Tibial artery (tissue), 4 donors: ENCODE measurements around the gene S100A2.
"Not testable (repeated sequence)": the region's sequence is repeated elsewhere in the genome, so short reads cannot be mapped to it uniquely, and the experiment has no call there.

Source experiments
- DNase-seq, 2 donors: peaks; one replicate each; pipeline ENCODE4 v3.0.0-alpha.2; 2019
- H3K27ac ChIP-seq, 2 donors: fragments of 200-600 bp; sonication (generic) in 1 of 2; 1 replicate in 1 of 2; 2 replicates in 1 of 2; pipeline ENCODE4 v1.5.1; 2018 to 2019; ENCODE audit warnings: mild to moderate bottlenecking in 1 of 2
- H3K27me3 ChIP-seq, 2 donors: fragments of 200-600 bp; sonication (generic) in 1 of 2; one replicate each; pipeline versions ENCODE4 v1.5.1 to v1.6.0; 2016 to 2019
- H3K36me3 ChIP-seq, 3 donors: fragments of 200-600 bp; sonication (generic) in 2 of 3; one replicate each; pipeline ENCODE4 v1.5.1; 2016 to 2019; ENCODE audit warnings: mild to moderate bottlenecking in 2 of 3
- H3K4me1 ChIP-seq, 4 donors: fragments of 200-600 bp; sonication (generic) in 2 of 4; 1 replicate in 3 of 4; 2 replicates in 1 of 4; pipeline ENCODE4 v1.5.1; 2016 to 2019
- H3K4me3 ChIP-seq, 2 donors: fragments of 200-600 bp; sonication (generic) in 1 of 2; 1 replicate in 1 of 2; 2 replicates in 1 of 2; pipeline ENCODE4 v1.5.1; 2018 to 2019; ENCODE audit warnings: mild to moderate bottlenecking in 2 of 2
- H3K9me3 ChIP-seq, 3 donors: fragments of 200-600 bp; sonication (generic) in 1 of 3; one replicate each; pipeline ENCODE4 v1.5.1; 2016 to 2019
- intact Hi-C: fragments of 100-400 bp; cut with DNase I; formaldehyde crosslinking; loops from one replicate; pipeline ENCODE4 v1.15.0; 2023; ENCODE audit warnings: low total_unique reads
- TF ChIP-seq, protein P1 (sequence below), 2 experiments: fragments of 200-600 bp in 1 of 2; fragments of 450-650 bp in 1 of 2; IDR thresholded peaks; one replicate each; pipeline ENCODE4 v1.5.1; 2017 to 2019; ENCODE audit warnings: antibody characterized with exemption in 2 of 2, mild to moderate bottlenecking in 1 of 2, moderate library complexity in 1 of 2

S100A2 gene

DNA sequence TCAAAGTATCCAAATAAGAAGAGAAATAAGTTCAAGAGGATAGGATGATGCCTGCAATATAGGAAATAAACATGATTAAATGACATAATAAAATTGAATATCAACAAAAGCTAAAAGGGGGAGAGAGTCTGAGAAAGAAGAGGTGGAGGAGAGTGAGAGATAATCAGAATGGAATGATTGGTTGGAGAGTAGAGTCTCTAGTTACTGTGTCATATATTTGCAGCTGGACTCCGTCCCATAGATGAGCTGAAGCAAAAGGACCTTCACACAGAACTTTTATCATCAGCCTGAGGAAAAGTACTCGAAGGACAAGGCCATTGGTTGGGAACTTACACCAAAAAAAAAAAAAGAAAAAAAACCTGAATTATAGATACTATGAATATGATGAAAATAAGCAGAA lies 22.8 kb upstream of the S100A2 start:
- H3K27ac ChIP-seq = no peak overlapping the region
- TF ChIP-seq, protein P1, sequence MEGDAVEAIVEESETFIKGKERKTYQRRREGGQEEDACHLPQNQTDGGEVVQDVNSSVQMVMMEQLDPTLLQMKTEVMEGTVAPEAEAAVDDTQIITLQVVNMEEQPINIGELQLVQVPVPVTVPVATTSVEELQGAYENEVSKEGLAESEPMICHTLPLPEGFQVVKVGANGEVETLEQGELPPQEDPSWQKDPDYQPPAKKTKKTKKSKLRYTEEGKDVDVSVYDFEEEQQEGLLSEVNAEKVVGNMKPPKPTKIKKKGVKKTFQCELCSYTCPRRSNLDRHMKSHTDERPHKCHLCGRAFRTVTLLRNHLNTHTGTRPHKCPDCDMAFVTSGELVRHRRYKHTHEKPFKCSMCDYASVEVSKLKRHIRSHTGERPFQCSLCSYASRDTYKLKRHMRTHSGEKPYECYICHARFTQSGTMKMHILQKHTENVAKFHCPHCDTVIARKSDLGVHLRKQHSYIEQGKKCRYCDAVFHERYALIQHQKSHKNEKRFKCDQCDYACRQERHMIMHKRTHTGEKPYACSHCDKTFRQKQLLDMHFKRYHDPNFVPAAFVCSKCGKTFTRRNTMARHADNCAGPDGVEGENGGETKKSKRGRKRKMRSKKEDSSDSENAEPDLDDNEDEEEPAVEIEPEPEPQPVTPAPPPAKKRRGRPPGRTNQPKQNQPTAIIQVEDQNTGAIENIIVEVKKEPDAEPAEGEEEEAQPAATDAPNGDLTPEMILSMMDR (IDR thresholded peaks at IDR 0.05) = no peak
- intact Hi-C loops = no loop called here

DNA sequence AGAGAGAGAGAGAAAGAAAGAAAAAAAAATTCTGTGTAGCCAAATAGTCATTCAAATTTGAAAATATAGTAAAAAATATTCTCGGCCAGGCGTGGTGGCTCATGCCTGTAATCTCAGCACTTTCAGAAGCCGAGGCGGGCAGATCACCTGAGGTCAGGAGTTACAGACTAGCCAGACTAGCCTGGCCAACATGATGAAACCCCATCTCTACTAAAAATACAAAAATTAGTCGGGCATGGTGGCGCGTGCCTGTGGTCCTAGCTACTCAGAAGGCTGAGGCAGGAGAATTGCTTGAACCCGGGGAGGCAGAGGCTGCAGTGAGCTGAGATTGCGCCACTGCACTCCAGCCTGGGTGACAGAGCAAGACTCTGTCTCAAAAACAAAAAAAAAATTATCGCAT lies 22.4 kb upstream of the S100A2 start:
- H3K4me3 ChIP-seq, H3K36me3 ChIP-seq, H3K9me3 ChIP-seq, intact Hi-C loops, H3K27me3 ChIP-seq, H3K4me1 ChIP-seq, H3K27ac ChIP-seq: not testable (repeated sequence)
- DNase-seq = peak in 1 of 2 donors; percentile 16

More for the DNA sequence above, 22.8 kb upstream of the S100A2 start:
- no peak overlapping the region for H3K4me3 ChIP-seq
- no peaks in the 10 kb centered on the region for H3K36me3 ChIP-seq
- no peak for DNase-seq
- H3K4me1 ChIP-seq = no peaks in the 10 kb centered on the region
- no peaks in the 10 kb centered on the region for H3K9me3 ChIP-seq
- H3K27me3 ChIP-seq = no peaks in the 10 kb centered on the region

DNA sequence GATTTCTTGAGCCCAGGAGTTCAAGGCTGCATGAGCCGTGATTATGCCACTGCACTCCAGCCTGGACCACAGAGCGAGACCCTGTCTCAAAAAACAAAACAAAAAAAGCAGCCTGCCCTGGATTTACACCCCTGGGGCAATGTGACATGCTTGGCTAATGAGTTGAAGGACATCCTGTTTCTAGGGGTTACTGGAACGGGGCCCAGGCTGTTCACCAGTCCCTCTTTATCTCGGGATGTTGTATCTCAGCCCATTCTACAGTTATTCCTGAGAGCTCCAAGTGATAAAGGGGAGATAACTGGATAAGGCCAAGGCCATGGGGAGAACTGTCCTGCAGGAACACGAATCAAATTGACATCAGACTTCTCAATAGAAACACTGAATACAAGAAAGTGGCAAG lies 21.7 kb upstream of the S100A2 start:
- DNase-seq = peak in 1 of 2 donors; percentile 23
- Histone ChIP-seq H3K27me3 (no peaks in the 10 kb centered on the region), H3K9me3 (no peaks in the 10 kb centered on the region), H3K4me1 (no peaks in the 10 kb centered on the region), H3K27ac (no peak overlapping the region), H3K4me3 (no peak overlapping the region), H3K36me3 (no peaks in the 10 kb centered on the region)
- TF ChIP-seq, protein P1 (IDR thresholded peaks at IDR 0.05) = no peak
- intact Hi-C loops = no loop called here

DNA sequence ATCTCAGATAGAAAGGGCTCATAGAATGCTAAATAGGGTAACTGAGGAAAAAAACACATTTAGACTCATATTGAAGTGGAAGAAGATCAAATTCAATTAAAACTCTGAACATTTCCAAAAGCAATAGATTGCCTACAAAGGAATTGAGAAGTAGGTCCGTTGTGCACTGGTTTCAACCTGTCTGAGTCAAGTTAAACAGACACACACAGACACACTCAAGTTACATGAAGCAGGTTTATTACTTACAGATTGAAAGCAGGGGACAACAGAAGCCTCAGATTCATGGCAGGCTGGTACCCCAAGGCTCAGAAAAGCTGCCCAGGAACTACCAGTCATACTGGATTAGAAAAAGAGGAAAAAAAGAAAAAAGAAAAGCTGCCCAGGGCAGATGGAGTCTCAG lies 20.7 kb upstream of the S100A2 start:
- Histone ChIP-seq H3K27ac (no peak overlapping the region), H3K4me3 (no peak overlapping the region), H3K9me3 (no peaks in the 10 kb centered on the region), H3K36me3 (no peaks in the 10 kb centered on the region), H3K27me3 (no peaks in the 10 kb centered on the region), H3K4me1 (no peaks in the 10 kb centered on the region)
- TF ChIP-seq, protein P1 (IDR thresholded peaks at IDR 0.05) = no peak
- DNase-seq = no peak
- intact Hi-C loops = no loop called here

DNA sequence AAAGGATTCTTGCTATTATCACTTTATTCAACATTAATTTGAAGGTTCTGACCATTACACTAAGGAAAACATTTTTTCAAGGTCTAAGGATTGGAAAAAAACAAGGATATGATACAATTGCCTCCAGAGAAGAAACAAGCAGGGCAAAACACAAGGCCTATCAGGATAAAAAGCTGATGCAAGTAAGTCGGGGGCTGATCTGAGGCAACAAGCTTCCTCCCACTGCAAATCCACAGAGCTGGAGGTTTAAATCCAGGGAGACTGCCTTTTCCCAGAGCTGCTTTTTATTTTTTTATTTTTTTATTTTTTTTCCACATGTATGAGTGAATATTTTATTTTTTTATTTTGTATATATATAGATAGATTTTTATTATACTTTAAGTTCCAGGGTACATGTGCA lies 19.4 kb upstream of the S100A2 start:
- Histone ChIP-seq H3K9me3 (no peaks in the 10 kb centered on the region), H3K36me3 (no peaks in the 10 kb centered on the region), H3K4me3 (no peak overlapping the region), H3K4me1 (no peaks in the 10 kb centered on the region), H3K27ac (no peak overlapping the region), H3K27me3 (no peaks in the 10 kb centered on the region)
- TF ChIP-seq, protein P1 (IDR thresholded peaks at IDR 0.05) = no peak
- intact Hi-C loops = no loop called here
- no peak for DNase-seq

DNA sequence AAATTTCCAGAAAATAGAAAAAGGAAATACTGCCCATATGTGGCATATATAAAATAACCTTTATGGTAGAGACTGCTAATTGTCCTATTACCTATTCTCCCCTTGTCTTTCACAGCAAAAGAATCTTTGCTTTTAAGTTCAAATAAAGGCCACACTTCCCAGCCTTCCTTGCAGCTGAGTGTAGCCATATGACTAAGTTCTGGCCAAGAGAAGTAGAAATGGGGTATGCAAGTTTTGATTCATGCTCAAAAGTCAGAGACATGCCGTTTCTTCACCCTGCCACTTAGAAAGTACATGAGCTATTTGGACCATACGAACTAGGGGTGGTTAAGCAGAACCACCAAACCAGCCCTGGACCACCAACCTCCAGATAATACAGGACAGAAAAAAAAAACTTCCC lies 18.3 kb upstream of the S100A2 start:
- Histone ChIP-seq H3K27ac (no peak overlapping the region), H3K4me3 (no peak overlapping the region), H3K27me3 (no peaks in the 10 kb centered on the region), H3K4me1 (no peaks in the 10 kb centered on the region), H3K9me3 (no peaks in the 10 kb centered on the region), H3K36me3 (no peaks in the 10 kb centered on the region)
- TF ChIP-seq, protein P1 (IDR thresholded peaks at IDR 0.05) = no peak
- peak in 1 of 2 donors; percentile 2 for DNase-seq
- intact Hi-C loops = no loop called here

- H3K27ac ChIP-seq, H3K27me3 ChIP-seq, H3K4me1 ChIP-seq, H3K4me3 ChIP-seq, H3K9me3 ChIP-seq, H3K36me3 ChIP-seq, intact Hi-C loops: not testable (repeated sequence)
- peak in 1 of 2 donors; percentile 4 for DNase-seq
These were observed 17.9 kb upstream of the S100A2 start for GRCh38 chr1:153583514-153583913.

DNA sequence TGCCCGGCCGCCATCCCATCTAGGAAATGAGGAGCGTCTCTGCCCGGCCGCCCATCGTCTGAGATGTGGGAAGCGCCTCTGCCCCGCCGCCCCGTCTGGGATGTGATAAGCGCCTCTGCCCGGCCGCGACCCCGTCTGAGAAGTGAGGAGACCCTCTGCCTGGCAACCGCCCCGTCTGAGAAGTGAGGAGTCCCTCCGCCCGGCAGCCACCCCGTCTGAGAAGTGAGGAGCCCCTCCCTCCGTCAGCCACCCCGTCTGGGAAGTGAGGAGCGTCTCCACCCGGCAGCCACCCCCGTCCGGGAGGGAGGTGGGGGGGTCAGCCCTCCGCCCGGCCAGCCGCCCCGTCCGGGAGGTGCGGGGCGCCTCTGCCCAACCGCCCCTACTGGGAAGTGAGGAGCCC lies 17.2 kb upstream of the S100A2 start:
- H3K36me3 ChIP-seq, intact Hi-C loops, H3K27me3 ChIP-seq, H3K9me3 ChIP-seq, H3K4me1 ChIP-seq, H3K4me3 ChIP-seq, H3K27ac ChIP-seq: not testable (repeated sequence)
- DNase-seq = peak in 1 of 2 donors; percentile 51
